K562 (cell line): ENCODE results near the gene CCDC88A. TPM values are rescaled to one million over a fixed set of nuclear protein-coding genes. Genes with fewer than 3 reads are reported as not detected.

Source experiments
- ARHGAP35 ChIP-seq: fragments of 450-650 bp; IDR thresholded peaks from 2 replicates; pipeline ENCODE4 v1.6.1; 2018; ENCODE audit not compliant: partially characterized antibody
- DMBX1 ChIP-seq: fragments of 250-450 bp; sonication (Bioruptor Pico); IDR thresholded peaks from 2 replicates; pipeline ENCODE4 v1.8.0; 2022; ENCODE audit warnings: inconsistent platforms, mild to moderate bottlenecking, moderate library complexity, borderline replicate concordance
- FOXJ2 ChIP-seq: fragments of 200-800 bp; sonication (Bioruptor generic); IDR thresholded peaks from 2 replicates; pipeline ENCODE4 v1.6.1; 2016; ENCODE audit warnings: missing genetic modification characterization, missing compliant biosample characterization
- GTF2E2 ChIP-seq: fragments of 200-800 bp; sonication (Bioruptor generic); IDR thresholded peaks from 2 replicates; pipeline ENCODE4 v1.6.1; 2016; ENCODE audit warnings: missing genetic modification characterization, missing compliant biosample characterization
- HCFC1 ChIP-seq: IDR thresholded peaks from 2 replicates; pipeline ENCODE4 v1.6.1; 2012; ENCODE audit warnings: low read depth, low read length, improper control_type of control experiment
- HDAC3 ChIP-seq: fragments of 450-650 bp; IDR thresholded peaks from 2 replicates; pipeline ENCODE4 v1.6.1; 2018; ENCODE audit warnings: borderline replicate concordance, mild to moderate bottlenecking, moderate library complexity; ENCODE audit not compliant: partially characterized antibody
- JUND ChIP-seq, 2 experiments: IDR thresholded peaks; 2 replicates in 1 of 2; 3 replicates in 1 of 2; pipeline ENCODE4 v1.6.1; 2011; ENCODE audit warnings: borderline replicate concordance in 2 of 2, low read depth in 2 of 2, low read length in 2 of 2, improper control_type of control experiment in 1 of 2, missing biosample characterization in 1 of 2, missing genetic modification characterization in 1 of 2, missing genetic modification reagents in 1 of 2
- MBD1 ChIP-seq: fragments of 250-450 bp; sonication (Bioruptor Pico); IDR thresholded peaks from 2 replicates; pipeline ENCODE4 v1.8.0; 2022; ENCODE audit warnings: inconsistent platforms
- MCM2 ChIP-seq: fragments of 450-650 bp; IDR thresholded peaks from 2 replicates; pipeline ENCODE4 v1.6.1; 2017; ENCODE audit warnings: low read depth, mild to moderate bottlenecking
- MTA3 ChIP-seq: fragments of 450-650 bp; formaldehyde crosslinking; IDR thresholded peaks from 2 replicates; pipeline ENCODE4 v1.6.1; 2017; ENCODE audit warnings: mild to moderate bottlenecking, borderline replicate concordance
- NBN ChIP-seq: fragments of 450-650 bp; IDR thresholded peaks from 2 replicates; pipeline ENCODE4 v1.6.1; 2016; ENCODE audit warnings: low read depth, mild to moderate bottlenecking
- POLR2G ChIP-seq: fragments of 200-400 bp; formaldehyde crosslinking; IDR thresholded peaks from 2 replicates; pipeline ENCODE4 v1.6.1; 2017; ENCODE audit warnings: low read depth, mild to moderate bottlenecking, antibody characterized with exemption, low read length, moderate library complexity
- POLR2H ChIP-seq: IDR thresholded peaks from 2 replicates; pipeline ENCODE4 v1.6.1; 2016; ENCODE audit warnings: missing genetic modification characterization, low read depth, mild to moderate bottlenecking, control low read depth, missing compliant biosample characterization, moderate library complexity
- RBM14 ChIP-seq: fragments of 200-400 bp; formaldehyde crosslinking; IDR thresholded peaks from 2 replicates; pipeline ENCODE4 v1.6.1; 2018; ENCODE audit warnings: low read depth, mild to moderate bottlenecking, low read length, moderate library complexity, borderline replicate concordance; ENCODE audit not compliant: insufficient read depth
- SAFB ChIP-seq: fragments of 200-400 bp; formaldehyde crosslinking; IDR thresholded peaks from 2 replicates; pipeline ENCODE4 v1.6.1; 2017; ENCODE audit warnings: low read depth, low read length, borderline replicate concordance
- SLC30A9 ChIP-seq: fragments of 250-450 bp; sonication (Bioruptor Pico); IDR thresholded peaks from 2 replicates; pipeline ENCODE4 v1.8.0; 2022; ENCODE audit warnings: mild to moderate bottlenecking, moderate library complexity
- SMARCA5 ChIP-seq: fragments of 450-650 bp; IDR thresholded peaks from 2 replicates; pipeline ENCODE4 v1.6.1; 2016
- SMARCB1 ChIP-seq: IDR thresholded peaks from 2 replicates; pipeline ENCODE4 v1.6.1; 2011; ENCODE audit warnings: improper control_type of control experiment, low read depth; ENCODE audit not compliant: insufficient read length
- SMARCE1 ChIP-seq: fragments of 450-650 bp; IDR thresholded peaks from 2 replicates; pipeline ENCODE4 v1.7.1; 2016; ENCODE audit warnings: mild to moderate bottlenecking
- TCF7 ChIP-seq: sonication (generic); IDR thresholded peaks from 2 replicates; pipeline ENCODE4 v1.6.1; 2016; ENCODE audit warnings: antibody characterized with exemption, borderline replicate concordance
- WHSC1 ChIP-seq: IDR thresholded peaks from one replicate; pipeline ENCODE4 v1.6.1; 2012; ENCODE audit warnings: low read length, control low read depth, inconsistent platforms
- ZNF584 ChIP-seq: fragments of 200-800 bp; sonication (Bioruptor generic); IDR thresholded peaks from 2 replicates; pipeline ENCODE4 v1.6.1; 2016; ENCODE audit warnings: low read depth, mild to moderate bottlenecking, missing genetic modification characterization, missing compliant biosample characterization
- ZNF592 ChIP-seq: fragments of 450-650 bp; IDR thresholded peaks from 2 replicates; pipeline ENCODE4 v1.6.1; 2017; ENCODE audit warnings: antibody characterized with exemption, mild to moderate bottlenecking
- ZNF695 ChIP-seq: fragments of 450-650 bp; formaldehyde crosslinking; IDR thresholded peaks from 2 replicates; pipeline ENCODE4 v1.4.0; 2020; ENCODE audit warnings: mild to moderate bottlenecking, moderate library complexity
- ZNF766 ChIP-seq: fragments of 200-800 bp; sonication (Bioruptor generic); conservative IDR thresholded peaks from 2 replicates; pipeline ENCODE4 v1.6.1; 2016; ENCODE audit warnings: missing genetic modification characterization, missing compliant biosample characterization
- polyA plus RNA-seq, 8 experiments: library from polyadenylated mRNA; depleted of rRNA in 4 of 8; stranded (reverse) in 5 of 8; unstranded in 3 of 8; fragments of >200 nt; fragmentation: Nextera tagmentation in 2 of 8; fragmentation: Illumina TruSeq in 1 of 8; extraction: Ambion mirVana in 2 of 8; extraction: Trizol in 1 of 8; gene quantifications; 2 replicates each; pipeline versions ENCODE4 v1.2.1 to v1.2.3, GENCODE V29; 2011 to 2014; ENCODE audit warnings: inconsistent platforms in 1 of 8, missing spikeins in 1 of 8
- total RNA-seq, 7 experiments: library from RNA; depleted of rRNA in 6 of 7; stranded (reverse); fragments of >200 nt in 6 of 7; fragmentation: Illumina TruSeq in 2 of 7; extraction: Trizol in 2 of 7; gene quantifications; 2 replicates each; pipeline versions ENCODE4 v1.2.1 to v1.2.3, GENCODE V29; 2011 to 2021; ENCODE audit warnings: low replicate concordance in 1 of 7

Gene CCDC88A
- total and polyA plus RNA-seq, 9 of the 15 experiments (the other 6 are each of a cell fraction or from before 2014, with no cell fraction given), result 29.3 to 102 (median 55.6) TPM

DNA sequence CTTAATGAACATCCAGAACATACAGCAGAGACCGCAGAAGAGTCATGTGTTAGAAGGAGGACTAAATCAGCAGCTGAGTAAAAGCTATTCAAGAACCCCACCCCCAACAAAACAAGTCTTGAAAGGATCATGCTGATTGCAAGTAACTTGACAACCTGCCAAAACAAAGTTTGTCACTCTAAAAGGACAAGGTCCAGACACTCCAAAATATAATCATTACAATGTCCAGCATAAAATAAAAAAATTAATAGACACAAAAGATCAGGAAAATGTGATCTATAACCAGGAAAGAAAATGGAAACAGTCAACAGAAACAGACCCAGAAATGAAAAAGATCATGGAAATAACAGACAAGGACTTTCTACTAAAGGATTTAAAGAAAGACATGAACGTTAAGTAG, 28.5 kb downstream of the CCDC88A start (continued):
- TF ChIP-seq HDAC3, result peak; percentile 43
- 0 out of 2 replicates have a peak, but pooled peaks have one; percentile 20 for TF ChIP-seq SMARCE1
- no peak for TF ChIP-seq ZNF766 (CRISPR knock-in tag)
- TF ChIP-seq MTA3, result no peak
- no peak for TF ChIP-seq POLR2G
- TF ChIP-seq WHSC1, result no peak
- TF ChIP-seq NBN, result peak; percentile 25; the same call in 1 of the 2 replicates
- no peak for TF ChIP-seq RBM14
- no peak for TF ChIP-seq TCF7
- no peak for TF ChIP-seq MCM2
- TF ChIP-seq HCFC1, result no peak
- no peak for TF ChIP-seq SMARCB1
- no peak for TF ChIP-seq SLC30A9 (CRISPR knock-in tag)
- TF ChIP-seq GTF2E2 (tag), result 0 out of 2 replicates have a peak, but pooled peaks have one; percentile 1
- TF ChIP-seq MBD1 (CRISPR knock-in tag), result no peak
- peak; percentile 56; the same call in 1 of the 2 replicates for TF ChIP-seq JUND (IDR thresholded peaks at IDR 0.05; ENCODE audit: borderline replicate concordance, low read depth, low read length)
- TF ChIP-seq JUND (tag; IDR thresholded peaks at IDR 0.05; ENCODE audit: borderline replicate concordance, low read depth, low read length), result no peak
- peak; percentile 25; the same call in 1 of the 2 replicates for TF ChIP-seq SMARCA5
- TF ChIP-seq ZNF592, result no peak
- TF ChIP-seq ZNF695 (CRISPR knock-in tag), result no peak
- TF ChIP-seq DMBX1 (CRISPR knock-in tag), result no peak
- peak; percentile 42 for TF ChIP-seq ARHGAP35
- TF ChIP-seq FOXJ2 (tag), result 0 out of 2 replicates have a peak, but pooled peaks have one; percentile 18
- TF ChIP-seq ZNF584 (CRISPR knock-in tag), result no peak
- TF ChIP-seq SAFB, result no peak
- no peak for TF ChIP-seq POLR2H (tag)
